ENCODE data around the gene ATG7.

ATG7 gene

DNA sequence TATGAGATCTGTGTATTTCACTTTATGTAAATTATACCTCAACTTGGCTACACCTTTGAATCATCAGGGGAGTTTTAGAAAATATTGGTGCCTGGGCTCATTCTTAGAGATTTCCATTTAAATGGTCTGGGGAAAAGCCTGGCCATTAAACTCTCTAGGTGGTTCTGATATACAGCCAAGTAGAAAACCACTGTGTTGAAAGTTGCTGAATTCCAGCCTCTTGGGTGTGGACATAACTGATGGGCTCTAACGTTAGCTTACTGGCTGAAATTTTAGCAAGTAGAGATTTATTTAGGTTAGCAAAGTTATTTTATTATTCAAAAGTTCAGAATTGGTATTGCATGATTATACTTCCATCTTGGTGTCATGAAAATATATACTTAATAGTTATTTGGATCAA, 84.1 kb downstream of the ATG7 start:
- no peak for DNase-seq (ENCODE audit: low spot score)

DNA sequence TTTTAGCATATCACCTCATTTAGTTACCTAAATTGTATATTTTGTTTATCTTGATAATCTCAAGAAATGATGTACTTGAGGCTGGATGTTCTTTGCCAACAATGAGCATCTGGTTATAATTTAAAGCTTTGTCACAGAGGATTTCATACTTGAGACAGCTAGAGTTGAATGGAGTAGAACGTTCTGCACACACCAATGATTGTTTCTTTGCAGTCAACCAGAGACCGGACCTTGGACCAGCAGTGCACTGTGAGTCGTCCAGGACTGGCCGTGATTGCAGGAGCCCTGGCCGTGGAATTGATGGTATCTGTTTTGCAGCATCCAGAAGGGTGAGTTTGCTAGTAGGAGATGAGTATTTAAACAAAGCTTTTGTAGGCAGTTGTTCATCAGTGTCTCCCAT, 90.4 kb downstream of the ATG7 start:
- DNase-seq (ENCODE audit: low spot score), result no peak

GRCh38 chr3:11363715-11364114, 91.5 kb downstream of the ATG7 start:
- no peak for DNase-seq (ENCODE audit: low spot score)

DNA sequence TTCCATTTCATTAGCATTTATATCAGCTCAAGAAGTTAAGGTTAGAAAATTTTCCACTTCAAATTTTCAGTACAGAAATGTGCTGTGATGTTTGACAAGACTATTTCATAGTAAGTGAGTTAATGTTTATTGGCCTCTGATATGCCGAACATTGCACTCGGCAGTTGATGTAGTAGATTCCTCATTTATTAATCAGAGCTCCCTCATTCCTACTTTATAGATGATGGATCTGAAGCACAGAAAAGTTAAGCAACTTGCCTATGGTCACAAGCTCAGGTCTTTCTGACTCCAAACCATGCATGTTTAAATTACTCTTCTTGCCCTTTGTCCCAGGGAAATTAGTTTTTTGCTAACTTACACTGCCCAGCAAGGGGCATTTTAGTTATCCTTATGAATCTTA, 92.0 kb downstream of the ATG7 start:
- DNase-seq (ENCODE audit: low spot score), result no peak

DNA sequence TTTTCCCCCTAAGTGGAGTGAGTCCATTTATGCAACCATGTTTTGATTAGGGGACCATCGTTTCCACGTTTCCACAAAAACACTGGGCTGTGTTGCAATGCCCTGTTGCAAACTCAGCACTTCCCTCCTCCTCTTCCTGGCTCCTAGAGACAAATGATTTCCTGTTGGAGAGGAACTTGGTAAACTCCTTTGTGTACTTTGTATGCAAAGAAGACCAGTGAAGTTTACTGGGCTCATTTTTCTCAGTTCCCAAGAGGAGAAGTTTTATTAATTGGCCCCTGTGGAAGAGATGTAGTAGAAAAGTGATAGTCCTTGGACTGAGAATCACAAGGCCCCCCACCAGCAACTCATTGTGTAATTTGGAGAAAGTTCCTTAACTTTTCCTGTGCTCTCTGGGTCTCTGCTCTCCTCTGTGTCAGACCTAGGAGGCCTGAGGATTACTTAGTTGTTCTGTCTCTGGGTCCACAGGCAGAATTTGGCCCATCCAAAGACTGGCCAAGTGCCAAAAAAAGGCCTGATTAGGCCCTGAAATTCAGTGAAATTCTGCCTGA, 95.0 kb downstream of the ATG7 start:
- no peak for DNase-seq (ENCODE audit: low spot score)

- no peak for DNase-seq (ENCODE audit: low spot score)
These were observed 98.0 kb downstream of the ATG7 start for GRCh38 chr3:11370191-11370590.

DNA sequence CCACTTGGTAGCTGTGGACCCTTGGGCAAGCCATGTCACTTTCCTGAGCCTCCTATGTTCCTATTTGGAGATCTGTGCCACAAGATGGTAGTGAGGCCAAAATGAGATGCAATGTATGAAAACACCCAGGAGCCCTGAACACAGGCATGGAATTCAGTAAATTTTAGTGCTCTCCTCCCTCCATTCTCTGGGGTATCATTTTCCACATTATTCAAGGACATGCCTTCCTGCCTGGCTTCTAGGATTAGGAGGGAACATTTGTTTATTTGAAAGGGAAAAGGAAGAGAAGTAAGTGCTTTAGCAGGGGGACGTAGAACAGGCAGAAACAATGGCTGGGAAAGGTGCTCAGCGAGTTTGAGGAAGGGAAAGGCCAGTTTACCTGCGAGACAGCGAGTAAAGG, 98.8 kb downstream of the ATG7 start:
- no peak for DNase-seq (ENCODE audit: low spot score)

DNA sequence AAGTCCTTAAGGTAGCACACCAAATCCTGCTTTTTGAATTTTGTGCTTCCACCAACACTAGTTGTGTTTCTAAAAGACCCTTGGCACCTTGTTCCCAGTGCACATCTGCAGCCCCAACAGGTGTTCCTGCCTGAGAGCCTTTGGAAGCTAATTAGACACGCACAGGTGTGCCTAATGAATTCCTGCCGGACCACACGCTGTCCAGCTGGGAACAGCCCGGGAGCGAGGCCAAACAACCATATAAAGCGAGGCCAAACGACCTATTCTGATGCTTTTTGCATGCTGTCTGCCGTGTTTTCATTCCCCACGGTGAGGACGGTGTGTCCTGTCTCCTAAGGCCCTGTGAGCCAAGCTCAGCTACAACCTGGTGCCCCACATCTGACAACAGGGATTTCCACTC, 99.5 kb downstream of the ATG7 start:
- DNase-seq (ENCODE audit: low spot score), result no peak

- no peak for DNase-seq (ENCODE audit: low spot score)
These were observed 101.0 kb downstream of the ATG7 start for GRCh38 chr3:11373235-11373634.

- no peak for DNase-seq (ENCODE audit: low spot score)
These were observed 101.5 kb downstream of the ATG7 start for GRCh38 chr3:11373654-11374053.

DNA sequence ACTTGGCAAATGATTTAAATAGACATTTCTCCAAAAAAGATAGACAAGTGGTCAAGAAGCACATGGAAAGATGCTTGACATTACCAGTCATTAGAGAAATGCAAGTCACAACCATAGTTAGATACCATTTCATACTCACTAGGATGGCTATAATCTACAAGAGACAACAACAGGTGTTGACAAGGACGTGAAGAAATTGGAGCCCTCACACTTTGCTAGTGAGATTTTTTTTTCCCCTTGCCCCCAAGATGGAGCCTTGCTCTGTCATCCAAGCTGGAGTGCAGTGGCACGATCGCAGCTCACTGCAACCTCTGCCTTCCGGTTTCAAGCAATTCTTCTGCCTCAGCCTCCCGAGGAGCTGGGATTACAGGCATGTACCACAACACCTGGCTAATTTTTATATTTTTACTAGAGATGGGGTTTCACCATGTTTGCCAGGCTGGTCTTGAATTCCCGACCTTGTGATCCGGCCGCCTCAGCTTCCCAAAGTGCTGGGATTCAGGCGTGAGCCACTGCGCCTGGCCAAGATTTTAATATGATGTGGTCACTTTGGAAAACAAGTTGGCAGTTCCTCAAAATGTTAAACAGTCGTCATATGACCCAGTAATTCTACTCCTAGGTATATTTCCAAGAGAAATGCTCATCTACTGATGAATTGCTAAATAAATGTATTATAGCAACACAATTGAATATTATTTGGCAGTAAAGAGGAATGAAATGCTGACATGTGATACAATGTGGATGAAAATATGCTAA, 103.3 kb downstream of the ATG7 start:
- DNase-seq (ENCODE audit: low spot score), result no peak

GRCh38 chr3:11377719-11378118, 105.5 kb downstream of the ATG7 start:
- no peak for DNase-seq (ENCODE audit: low spot score)

- peak; percentile 20 for DNase-seq (ENCODE audit: low spot score)
These were observed 107.1 kb downstream of the ATG7 start for GRCh38 chr3:11379238-11379823.

GRCh38 chr3:11379824-11380701, 107.9 kb downstream of the ATG7 start:
- no peak for DNase-seq (ENCODE audit: low spot score)

GRCh38 chr3:11381141-11381540, 108.9 kb downstream of the ATG7 start:
- DNase-seq (ENCODE audit: low spot score), result no peak

- DNase-seq (ENCODE audit: low spot score), result no peak
These were observed 109.4 kb downstream of the ATG7 start for GRCh38 chr3:11381563-11381962.

DNA sequence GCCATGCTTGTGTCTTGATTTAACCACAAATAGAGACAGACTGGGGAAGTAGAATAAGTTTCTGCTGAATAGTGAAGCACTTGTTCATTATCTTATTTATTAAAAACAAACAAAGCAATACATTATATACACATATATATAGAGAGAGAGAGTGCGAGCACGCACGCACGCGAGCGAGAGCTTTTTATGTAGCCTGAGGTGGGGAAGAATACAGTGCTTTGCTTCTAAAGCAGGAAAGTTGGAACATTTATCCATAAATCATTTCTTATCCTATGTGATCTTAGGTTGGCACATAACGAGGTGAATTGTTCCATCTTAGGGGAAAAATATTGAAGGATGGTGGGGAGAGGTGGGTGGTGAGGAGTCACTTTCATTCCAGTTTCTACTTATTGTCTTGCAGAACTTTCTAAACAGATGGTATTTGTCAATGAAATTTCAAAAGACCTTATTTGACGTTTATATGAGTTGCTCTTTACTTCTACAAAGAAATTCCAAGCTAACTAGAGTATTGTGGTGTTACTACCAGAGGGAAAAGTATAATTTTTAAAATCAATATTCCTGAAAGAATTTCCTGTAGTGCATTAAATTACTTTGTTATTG, 110.0 kb downstream of the ATG7 start:
- DNase-seq (ENCODE audit: low spot score), result no peak

- no peak for DNase-seq (ENCODE audit: low spot score)
These were observed 111.9 kb downstream of the ATG7 start for GRCh38 chr3:11384074-11384473.

DNA sequence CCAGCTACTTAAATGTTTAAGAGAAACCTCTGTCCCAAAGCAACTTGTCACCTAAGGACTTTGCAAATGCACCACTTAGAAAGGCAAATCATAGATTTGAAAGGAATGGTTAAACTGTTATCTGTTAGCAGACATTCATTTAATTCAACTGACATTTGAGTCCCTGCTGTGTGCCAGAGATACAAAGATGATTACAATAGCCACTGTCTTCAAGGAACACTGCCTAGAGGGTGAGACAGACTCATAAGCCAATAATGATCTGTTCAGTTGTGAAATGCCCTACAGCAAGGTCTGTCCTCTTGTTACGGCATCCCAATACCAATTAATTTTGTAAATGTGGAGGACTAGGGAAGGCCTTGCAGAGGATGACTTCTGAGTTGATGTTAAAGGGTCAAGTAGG, 113.1 kb downstream of the ATG7 start:
- DNase-seq (ENCODE audit: low spot score), result no peak

GRCh38 chr3:11385891-11386290, 113.7 kb downstream of the ATG7 start:
- DNase-seq (ENCODE audit: low spot score), result no peak

DNA sequence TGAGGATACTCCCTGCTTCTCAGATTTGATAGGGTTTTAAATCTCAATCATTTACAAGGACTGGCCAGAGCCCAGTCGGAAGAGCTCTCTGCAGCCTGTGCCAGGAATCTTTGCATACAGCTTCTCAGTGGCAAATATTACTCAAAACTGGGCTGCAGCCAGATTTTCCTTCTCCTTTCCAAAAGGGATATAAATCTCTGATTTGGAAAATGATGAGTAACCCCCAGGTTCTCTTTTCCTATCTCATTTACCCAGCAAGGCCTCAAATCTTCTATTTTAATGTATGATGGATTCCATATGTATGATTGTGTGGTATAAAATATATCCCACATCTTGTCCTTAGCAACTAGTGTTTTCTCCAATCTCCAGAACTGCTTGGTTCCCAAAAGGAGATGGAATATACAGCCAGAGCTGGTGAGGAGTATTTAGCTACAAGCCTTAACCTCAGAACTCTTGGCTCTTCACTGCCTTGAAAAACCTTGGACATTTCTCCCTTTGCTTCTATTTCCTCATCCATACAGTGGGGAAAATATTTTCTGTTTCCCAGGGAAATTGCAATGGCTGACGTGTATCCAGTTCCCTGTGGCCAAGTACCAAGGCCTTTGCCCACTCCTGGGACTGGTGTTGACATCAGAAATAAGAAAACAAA, 114.4 kb downstream of the ATG7 start:
- no peak for DNase-seq (ENCODE audit: low spot score)

Data from CD4-positive, alpha-beta T cell treated with Interleukin-6 at 100 ng/mL for 8 hours (primary cell).